GM18868 (cell line): ENCODE data around the gene SLC47A2.
A peak's percentile ranks its signal among the peaks of the same experiment; 100 is the strongest.
"Not testable (repeated sequence)": the region's sequence is repeated elsewhere in the genome, so short reads cannot be mapped to it uniquely, and the experiment has no call there.

Source experiments
- ATAC-seq: cut with Tn5 transposase; IDR thresholded peaks from one replicate; pipeline ENCODE4 v1.9.1; 2021; ENCODE audit warnings: mild to moderate bottlenecking, moderate library complexity; ENCODE audit not compliant: unreplicated experiment

The SLC47A2 gene

GRCh38 chr17:19716108-19717030 is at the start of gene SLC47A2:
TSS of gene SLC47A2 (minus strand) at chr17:19716584. CDS start at chr17:19716555, 29 bp downstream.
- no peak for ATAC-seq

GRCh38 chr17:19766016-19766415 is 49.6 kb upstream of the SLC47A2 start:
- ATAC-seq, result no peak

- ATAC-seq, result not testable (repeated sequence)
Measured at GRCh38 chr17:19763991-19764390, 47.6 kb upstream of the SLC47A2 start.

GRCh38 chr17:19763416-19763815 is 47.0 kb upstream of the SLC47A2 start:
- no peak for ATAC-seq

GRCh38 chr17:19762515-19762961 is 46.2 kb upstream of the SLC47A2 start:
- no peak for ATAC-seq

GRCh38 chr17:19760746-19761145 is 44.4 kb upstream of the SLC47A2 start:
- no peak for ATAC-seq

- ATAC-seq, result no peak
Measured at GRCh38 chr17:19759568-19760549, 43.5 kb upstream of the SLC47A2 start.

- no peak for ATAC-seq
Measured at GRCh38 chr17:19757536-19758180, 41.3 kb upstream of the SLC47A2 start.

- no peak for ATAC-seq
Measured at GRCh38 chr17:19756546-19756945, 40.2 kb upstream of the SLC47A2 start.

GRCh38 chr17:19755821-19756510 is 39.6 kb upstream of the SLC47A2 start:
- peak; percentile 63 for ATAC-seq

- no peak for ATAC-seq
Measured at GRCh38 chr17:19755392-19755791, 39.0 kb upstream of the SLC47A2 start.

GRCh38 chr17:19753661-19754463 is 37.5 kb upstream of the SLC47A2 start:
- no peak for ATAC-seq

- no peak for ATAC-seq
Measured at GRCh38 chr17:19753051-19753509, 36.7 kb upstream of the SLC47A2 start.

GRCh38 chr17:19752216-19753050 is 36.0 kb upstream of the SLC47A2 start:
- ATAC-seq, result no peak

- no peak for ATAC-seq
Measured at GRCh38 chr17:19750835-19751234, 34.5 kb upstream of the SLC47A2 start.

- ATAC-seq, result no peak
Measured at GRCh38 chr17:19750020-19750572, 33.7 kb upstream of the SLC47A2 start.

- ATAC-seq, result no peak
Measured at GRCh38 chr17:19748807-19749193, 32.4 kb upstream of the SLC47A2 start.
